GM12878 (cell line): ENCODE results near the gene UTP11. TPM values are rescaled to one million over a fixed set of nuclear protein-coding genes. Genes with fewer than 3 reads are reported as not detected.

Experiments
- ATF7 ChIP-seq: fragments of 450-650 bp; IDR thresholded peaks from 2 replicates; pipeline ENCODE4 v1.6.1; 2016; ENCODE audit warnings: low read depth, mild to moderate bottlenecking
- BACH1 ChIP-seq: fragments of 450-650 bp; IDR thresholded peaks from 2 replicates; pipeline ENCODE4 v1.6.1; 2017; ENCODE audit warnings: mild to moderate bottlenecking, borderline replicate concordance
- BRCA1 ChIP-seq: IDR thresholded peaks from 2 replicates; pipeline ENCODE4 v1.6.1; 2011; ENCODE audit warnings: low read depth, low read length, improper control_type of control experiment
- CBX5 ChIP-seq: sonication (generic); IDR thresholded peaks from 2 replicates; pipeline ENCODE4 v1.6.1; 2016; ENCODE audit warnings: low read depth, moderate library complexity, mild to moderate bottlenecking, inconsistent platforms
- EED ChIP-seq: sonication (generic); IDR thresholded peaks from 2 replicates; pipeline ENCODE4 v1.6.1; 2016; ENCODE audit warnings: antibody characterized with exemption, low read depth
- IRF4 ChIP-seq: IDR thresholded peaks from 2 replicates; pipeline ENCODE4 v1.6.1; 2011; ENCODE audit warnings: low read depth, low read length
- KLF5 ChIP-seq: fragments of 450-650 bp; IDR thresholded peaks from 2 replicates; pipeline ENCODE4 v1.6.1; 2014; ENCODE audit warnings: mild to moderate bottlenecking; ENCODE audit not compliant: partially characterized antibody
- MYC ChIP-seq: IDR thresholded peaks from 2 replicates; pipeline ENCODE4 v1.6.1; 2011; ENCODE audit warnings: mild to moderate bottlenecking, low read length, moderate library complexity, inconsistent platforms; ENCODE audit not compliant: insufficient read depth, insufficient replicate concordance, insufficient read length, severe bottlenecking
- NR2C2 ChIP-seq: IDR thresholded peaks from 2 replicates; pipeline ENCODE4 v1.6.1; 2011; ENCODE audit warnings: borderline replicate concordance, low read depth; ENCODE audit not compliant: control insufficient read depth, insufficient read length
- PML ChIP-seq: IDR thresholded peaks from 2 replicates; pipeline ENCODE4 v1.6.1; 2012; ENCODE audit warnings: low read length, inconsistent platforms
- POLR2AphosphoS2 ChIP-seq: IDR thresholded peaks from 2 replicates; pipeline ENCODE4 v1.6.1; 2011; ENCODE audit warnings: low read depth, mild to moderate bottlenecking, low read length, improper control_type of control experiment, moderate library complexity
- RBBP5 ChIP-seq: fragments of 200-600 bp; sonication (generic); conservative IDR thresholded peaks from 2 replicates; pipeline ENCODE4 v1.6.1; 2016
- RCOR1 ChIP-seq: conservative IDR thresholded peaks from 2 replicates; pipeline ENCODE4 v1.6.1; 2012; ENCODE audit warnings: low read depth, low read length, improper control_type of control experiment
- SUPT20H ChIP-seq: IDR thresholded peaks from 2 replicates; pipeline ENCODE4 v1.6.1; 2011; ENCODE audit warnings: low read depth, mild to moderate bottlenecking, low read length, moderate library complexity, borderline replicate concordance; ENCODE audit not compliant: control insufficient read depth
- ZNF274 ChIP-seq: IDR thresholded peaks from one replicate; pipeline ENCODE4 v1.8.0; 2011; ENCODE audit not compliant: insufficient read length, insufficient read depth
- polyA plus RNA-seq, 11 experiments: library from polyadenylated mRNA; depleted of rRNA in 4 of 11; unstranded in 6 of 11; stranded (reverse) in 5 of 11; fragments of >200 nt; fragmentation: Nextera tagmentation in 4 of 11; fragmentation: Illumina TruSeq in 1 of 11; extraction: Ambion mirVana in 4 of 11; extraction: Trizol in 1 of 11; gene quantifications; 1 replicate in 1 of 11; 2 replicates in 10 of 11; pipeline versions ENCODE4 v1.2.1 to v1.2.3, GENCODE V29; 2011 to 2016; ENCODE audit warnings: inconsistent platforms in 2 of 11, missing spikeins in 2 of 11, low read depth in 1 of 11
- total RNA-seq, 4 experiments: library from RNA; depleted of rRNA in 3 of 4; stranded (reverse); fragments of >200 nt in 3 of 4; fragmentation: Illumina TruSeq in 1 of 4; extraction: Trizol in 1 of 4; gene quantifications; 2 replicates each; pipeline versions ENCODE4 v1.2.1 to v1.2.3, GENCODE V29; 2013 to 2021
- TF ChIP-seq, protein P1 (sequence below): fragments of 450-650 bp; IDR thresholded peaks from 2 replicates; pipeline ENCODE4 v1.6.1; 2017; ENCODE audit warnings: mild to moderate bottlenecking, moderate library complexity
- TF ChIP-seq, protein P2 (sequence below): fragments of 450-650 bp; formaldehyde crosslinking; IDR thresholded peaks from 2 replicates; pipeline ENCODE4 v1.4.0; 2020; ENCODE audit warnings: mild to moderate bottlenecking, moderate library complexity
- TF ChIP-seq, protein P3 (sequence below): IDR thresholded peaks from 2 replicates; pipeline ENCODE4 v1.6.1; 2012; ENCODE audit warnings: improper control_type of control experiment, low read depth, low read length; ENCODE audit not compliant: insufficient replicate concordance

UTP11 gene
- total and polyA plus RNA-seq, 10 of the 15 experiments (the other 5 are each of a cell fraction or from before 2014, with no cell fraction given) = 34.5 to 146 (median 64.2) TPM

DNA sequence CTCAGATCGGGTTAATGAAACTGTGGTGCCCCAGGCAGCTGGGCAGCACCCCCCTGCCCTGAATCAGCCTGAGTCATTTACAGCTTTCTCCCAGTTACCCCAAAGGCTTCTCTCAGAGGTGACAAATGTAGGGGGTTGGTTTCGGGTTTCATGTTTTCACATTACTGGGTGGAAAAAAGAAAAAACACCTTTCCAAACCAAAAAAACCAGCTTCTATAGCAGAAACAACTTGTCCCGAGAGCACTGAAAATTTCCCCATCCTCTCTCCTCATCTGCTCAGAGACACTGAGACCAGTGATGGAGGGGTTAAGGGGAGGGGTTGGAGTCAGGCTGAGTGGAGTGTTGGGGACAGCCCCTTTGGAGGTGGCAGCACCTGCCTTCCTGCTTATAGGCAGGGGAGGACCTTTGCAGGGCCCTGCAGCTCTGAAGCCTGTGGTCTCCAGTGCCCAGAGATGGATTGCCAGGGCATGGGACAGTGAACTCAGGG is 15.6 kb downstream of the UTP11 start (continued):
- TF ChIP-seq, protein P1, sequence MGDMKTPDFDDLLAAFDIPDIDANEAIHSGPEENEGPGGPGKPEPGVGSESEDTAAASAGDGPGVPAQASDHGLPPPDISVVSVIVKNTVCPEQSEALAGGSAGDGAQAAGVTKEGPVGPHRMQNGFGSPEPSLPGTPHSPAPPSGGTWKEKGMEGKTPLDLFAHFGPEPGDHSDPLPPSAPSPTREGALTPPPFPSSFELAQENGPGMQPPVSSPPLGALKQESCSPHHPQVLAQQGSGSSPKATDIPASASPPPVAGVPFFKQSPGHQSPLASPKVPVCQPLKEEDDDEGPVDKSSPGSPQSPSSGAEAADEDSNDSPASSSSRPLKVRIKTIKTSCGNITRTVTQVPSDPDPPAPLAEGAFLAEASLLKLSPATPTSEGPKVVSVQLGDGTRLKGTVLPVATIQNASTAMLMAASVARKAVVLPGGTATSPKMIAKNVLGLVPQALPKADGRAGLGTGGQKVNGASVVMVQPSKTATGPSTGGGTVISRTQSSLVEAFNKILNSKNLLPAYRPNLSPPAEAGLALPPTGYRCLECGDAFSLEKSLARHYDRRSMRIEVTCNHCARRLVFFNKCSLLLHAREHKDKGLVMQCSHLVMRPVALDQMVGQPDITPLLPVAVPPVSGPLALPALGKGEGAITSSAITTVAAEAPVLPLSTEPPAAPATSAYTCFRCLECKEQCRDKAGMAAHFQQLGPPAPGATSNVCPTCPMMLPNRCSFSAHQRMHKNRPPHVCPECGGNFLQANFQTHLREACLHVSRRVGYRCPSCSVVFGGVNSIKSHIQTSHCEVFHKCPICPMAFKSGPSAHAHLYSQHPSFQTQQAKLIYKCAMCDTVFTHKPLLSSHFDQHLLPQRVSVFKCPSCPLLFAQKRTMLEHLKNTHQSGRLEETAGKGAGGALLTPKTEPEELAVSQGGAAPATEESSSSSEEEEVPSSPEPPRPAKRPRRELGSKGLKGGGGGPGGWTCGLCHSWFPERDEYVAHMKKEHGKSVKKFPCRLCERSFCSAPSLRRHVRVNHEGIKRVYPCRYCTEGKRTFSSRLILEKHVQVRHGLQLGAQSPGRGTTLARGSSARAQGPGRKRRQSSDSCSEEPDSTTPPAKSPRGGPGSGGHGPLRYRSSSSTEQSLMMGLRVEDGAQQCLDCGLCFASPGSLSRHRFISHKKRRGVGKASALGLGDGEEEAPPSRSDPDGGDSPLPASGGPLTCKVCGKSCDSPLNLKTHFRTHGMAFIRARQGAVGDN = 0 out of 2 replicates have a peak, but pooled peaks have one; percentile 45
- TF ChIP-seq KLF5 (no peak), SUPT20H (no peak), PML (no peak), CBX5 (no peak), RBBP5 (no peak), POLR2AphosphoS2 (no peak), MYC (no peak), ZNF274 (no peak), RCOR1 (no peak), EED (peak; percentile 96), NR2C2 (no peak), IRF4 (peak; percentile 86; the same call in 1 of the 2 replicates), BACH1 (peak; percentile 55; the same call in 1 of the 2 replicates), BRCA1 (no peak), ATF7 (peak; percentile 79)
- TF ChIP-seq, protein P2, sequence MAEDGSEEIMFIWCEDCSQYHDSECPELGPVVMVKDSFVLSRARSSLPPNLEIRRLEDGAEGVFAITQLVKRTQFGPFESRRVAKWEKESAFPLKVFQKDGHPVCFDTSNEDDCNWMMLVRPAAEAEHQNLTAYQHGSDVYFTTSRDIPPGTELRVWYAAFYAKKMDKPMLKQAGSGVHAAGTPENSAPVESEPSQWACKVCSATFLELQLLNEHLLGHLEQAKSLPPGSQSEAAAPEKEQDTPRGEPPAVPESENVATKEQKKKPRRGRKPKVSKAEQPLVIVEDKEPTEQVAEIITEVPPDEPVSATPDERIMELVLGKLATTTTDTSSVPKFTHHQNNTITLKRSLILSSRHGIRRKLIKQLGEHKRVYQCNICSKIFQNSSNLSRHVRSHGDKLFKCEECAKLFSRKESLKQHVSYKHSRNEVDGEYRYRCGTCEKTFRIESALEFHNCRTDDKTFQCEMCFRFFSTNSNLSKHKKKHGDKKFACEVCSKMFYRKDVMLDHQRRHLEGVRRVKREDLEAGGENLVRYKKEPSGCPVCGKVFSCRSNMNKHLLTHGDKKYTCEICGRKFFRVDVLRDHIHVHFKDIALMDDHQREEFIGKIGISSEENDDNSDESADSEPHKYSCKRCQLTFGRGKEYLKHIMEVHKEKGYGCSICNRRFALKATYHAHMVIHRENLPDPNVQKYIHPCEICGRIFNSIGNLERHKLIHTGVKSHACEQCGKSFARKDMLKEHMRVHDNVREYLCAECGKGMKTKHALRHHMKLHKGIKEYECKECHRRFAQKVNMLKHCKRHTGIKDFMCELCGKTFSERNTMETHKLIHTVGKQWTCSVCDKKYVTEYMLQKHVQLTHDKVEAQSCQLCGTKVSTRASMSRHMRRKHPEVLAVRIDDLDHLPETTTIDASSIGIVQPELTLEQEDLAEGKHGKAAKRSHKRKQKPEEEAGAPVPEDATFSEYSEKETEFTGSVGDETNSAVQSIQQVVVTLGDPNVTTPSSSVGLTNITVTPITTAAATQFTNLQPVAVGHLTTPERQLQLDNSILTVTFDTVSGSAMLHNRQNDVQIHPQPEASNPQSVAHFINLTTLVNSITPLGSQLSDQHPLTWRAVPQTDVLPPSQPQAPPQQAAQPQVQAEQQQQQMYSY (CRISPR knock-in tag) = no peak
- TF ChIP-seq, protein P3, sequence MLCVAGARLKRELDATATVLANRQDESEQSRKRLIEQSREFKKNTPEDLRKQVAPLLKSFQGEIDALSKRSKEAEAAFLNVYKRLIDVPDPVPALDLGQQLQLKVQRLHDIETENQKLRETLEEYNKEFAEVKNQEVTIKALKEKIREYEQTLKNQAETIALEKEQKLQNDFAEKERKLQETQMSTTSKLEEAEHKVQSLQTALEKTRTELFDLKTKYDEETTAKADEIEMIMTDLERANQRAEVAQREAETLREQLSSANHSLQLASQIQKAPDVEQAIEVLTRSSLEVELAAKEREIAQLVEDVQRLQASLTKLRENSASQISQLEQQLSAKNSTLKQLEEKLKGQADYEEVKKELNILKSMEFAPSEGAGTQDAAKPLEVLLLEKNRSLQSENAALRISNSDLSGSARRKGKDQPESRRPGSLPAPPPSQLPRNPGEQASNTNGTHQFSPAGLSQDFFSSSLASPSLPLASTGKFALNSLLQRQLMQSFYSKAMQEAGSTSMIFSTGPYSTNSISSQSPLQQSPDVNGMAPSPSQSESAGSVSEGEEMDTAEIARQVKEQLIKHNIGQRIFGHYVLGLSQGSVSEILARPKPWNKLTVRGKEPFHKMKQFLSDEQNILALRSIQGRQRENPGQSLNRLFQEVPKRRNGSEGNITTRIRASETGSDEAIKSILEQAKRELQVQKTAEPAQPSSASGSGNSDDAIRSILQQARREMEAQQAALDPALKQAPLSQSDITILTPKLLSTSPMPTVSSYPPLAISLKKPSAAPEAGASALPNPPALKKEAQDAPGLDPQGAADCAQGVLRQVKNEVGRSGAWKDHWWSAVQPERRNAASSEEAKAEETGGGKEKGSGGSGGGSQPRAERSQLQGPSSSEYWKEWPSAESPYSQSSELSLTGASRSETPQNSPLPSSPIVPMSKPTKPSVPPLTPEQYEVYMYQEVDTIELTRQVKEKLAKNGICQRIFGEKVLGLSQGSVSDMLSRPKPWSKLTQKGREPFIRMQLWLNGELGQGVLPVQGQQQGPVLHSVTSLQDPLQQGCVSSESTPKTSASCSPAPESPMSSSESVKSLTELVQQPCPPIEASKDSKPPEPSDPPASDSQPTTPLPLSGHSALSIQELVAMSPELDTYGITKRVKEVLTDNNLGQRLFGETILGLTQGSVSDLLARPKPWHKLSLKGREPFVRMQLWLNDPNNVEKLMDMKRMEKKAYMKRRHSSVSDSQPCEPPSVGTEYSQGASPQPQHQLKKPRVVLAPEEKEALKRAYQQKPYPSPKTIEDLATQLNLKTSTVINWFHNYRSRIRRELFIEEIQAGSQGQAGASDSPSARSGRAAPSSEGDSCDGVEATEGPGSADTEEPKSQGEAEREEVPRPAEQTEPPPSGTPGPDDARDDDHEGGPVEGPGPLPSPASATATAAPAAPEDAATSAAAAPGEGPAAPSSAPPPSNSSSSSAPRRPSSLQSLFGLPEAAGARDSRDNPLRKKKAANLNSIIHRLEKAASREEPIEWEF = peak; percentile 39
